GM23338 (cell line): ENCODE results near the gene DMD.

Source experiments
- CREB1 ChIP-seq: fragments of 250-450 bp; sonication (Bioruptor Pico); IDR thresholded peaks from 2 replicates; pipeline ENCODE4 v1.5.0; 2020; ENCODE audit warnings: low read depth, mild to moderate bottlenecking, moderate library complexity
- CTCF ChIP-seq, 2 experiments: fragments of 200-600 bp in 1 of 2; sonication (generic) in 1 of 2; conservative IDR thresholded peaks; 2 replicates each; pipeline versions ENCODE4 v1.5.1 to v1.6.1; 2016 to 2017; ENCODE audit warnings: antibody characterized with exemption in 2 of 2, low read depth in 2 of 2, mild to moderate bottlenecking in 2 of 2, moderate library complexity in 1 of 2
- EZH2 ChIP-seq: fragments of 200-600 bp; sonication (generic); IDR thresholded peaks from one replicate; pipeline ENCODE4 v1.8.0; 2017; ENCODE audit warnings: antibody characterized with exemption, mild to moderate bottlenecking, low read depth; ENCODE audit not compliant: unreplicated experiment
- EZH2phosphoT487 ChIP-seq: fragments of 200-600 bp; sonication (generic); IDR thresholded peaks from one replicate; pipeline ENCODE4 v1.8.1; 2018; ENCODE audit warnings: antibody characterized with exemption; ENCODE audit not compliant: unreplicated experiment
- JUNB ChIP-seq: IDR thresholded peaks from one replicate; pipeline ENCODE4 v1.6.1; 2016; ENCODE audit warnings: antibody characterized with exemption; ENCODE audit not compliant: unreplicated experiment
- POLR2AphosphoS5 ChIP-seq: IDR thresholded peaks from 2 replicates; pipeline ENCODE4 v1.6.1; 2016; ENCODE audit warnings: antibody characterized with exemption, low read depth
- STAT1 ChIP-seq: IDR thresholded peaks from one replicate; pipeline ENCODE4 v1.6.1; 2016; ENCODE audit warnings: antibody characterized with exemption; ENCODE audit not compliant: unreplicated experiment
- TF ChIP-seq, protein P1 (sequence below): IDR thresholded peaks from one replicate; pipeline ENCODE4 v1.6.1; 2018; ENCODE audit warnings: antibody characterized with exemption; ENCODE audit not compliant: unreplicated experiment

DNA sequence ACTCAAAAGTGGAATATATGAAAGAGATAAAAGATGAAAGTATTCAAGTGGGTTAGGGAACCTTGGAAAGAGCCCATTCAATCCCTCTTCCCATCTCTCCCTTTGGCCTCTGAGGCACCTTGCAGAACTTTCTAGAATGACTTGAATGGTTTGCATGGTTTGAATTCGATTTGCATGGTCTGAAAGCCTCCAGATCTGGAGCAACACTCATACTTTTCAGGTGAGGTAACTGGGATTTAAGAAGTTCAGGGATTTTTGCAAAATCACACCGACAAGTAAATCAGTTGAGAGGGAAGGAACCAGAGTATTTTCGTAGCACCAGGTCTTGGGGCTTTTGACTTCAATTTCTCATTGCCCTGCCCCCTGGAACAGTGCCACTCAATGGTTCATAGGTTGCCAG, 1663.5 kb downstream of the DMD start:
- TF ChIP-seq CTCF (conservative IDR thresholded peaks at IDR 0.05; ENCODE audit: low read depth in 2 of 2) (no peak), POLR2AphosphoS5 (no peak), CREB1 (CRISPR knock-in tag) (no peak), EZH2 (no peak), JUNB (no peak), STAT1 (no peak), EZH2phosphoT487 (no peak)
- TF ChIP-seq, protein P1, sequence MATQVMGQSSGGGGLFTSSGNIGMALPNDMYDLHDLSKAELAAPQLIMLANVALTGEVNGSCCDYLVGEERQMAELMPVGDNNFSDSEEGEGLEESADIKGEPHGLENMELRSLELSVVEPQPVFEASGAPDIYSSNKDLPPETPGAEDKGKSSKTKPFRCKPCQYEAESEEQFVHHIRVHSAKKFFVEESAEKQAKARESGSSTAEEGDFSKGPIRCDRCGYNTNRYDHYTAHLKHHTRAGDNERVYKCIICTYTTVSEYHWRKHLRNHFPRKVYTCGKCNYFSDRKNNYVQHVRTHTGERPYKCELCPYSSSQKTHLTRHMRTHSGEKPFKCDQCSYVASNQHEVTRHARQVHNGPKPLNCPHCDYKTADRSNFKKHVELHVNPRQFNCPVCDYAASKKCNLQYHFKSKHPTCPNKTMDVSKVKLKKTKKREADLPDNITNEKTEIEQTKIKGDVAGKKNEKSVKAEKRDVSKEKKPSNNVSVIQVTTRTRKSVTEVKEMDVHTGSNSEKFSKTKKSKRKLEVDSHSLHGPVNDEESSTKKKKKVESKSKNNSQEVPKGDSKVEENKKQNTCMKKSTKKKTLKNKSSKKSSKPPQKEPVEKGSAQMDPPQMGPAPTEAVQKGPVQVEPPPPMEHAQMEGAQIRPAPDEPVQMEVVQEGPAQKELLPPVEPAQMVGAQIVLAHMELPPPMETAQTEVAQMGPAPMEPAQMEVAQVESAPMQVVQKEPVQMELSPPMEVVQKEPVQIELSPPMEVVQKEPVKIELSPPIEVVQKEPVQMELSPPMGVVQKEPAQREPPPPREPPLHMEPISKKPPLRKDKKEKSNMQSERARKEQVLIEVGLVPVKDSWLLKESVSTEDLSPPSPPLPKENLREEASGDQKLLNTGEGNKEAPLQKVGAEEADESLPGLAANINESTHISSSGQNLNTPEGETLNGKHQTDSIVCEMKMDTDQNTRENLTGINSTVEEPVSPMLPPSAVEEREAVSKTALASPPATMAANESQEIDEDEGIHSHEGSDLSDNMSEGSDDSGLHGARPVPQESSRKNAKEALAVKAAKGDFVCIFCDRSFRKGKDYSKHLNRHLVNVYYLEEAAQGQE, result no peak
